Urinary bladder (tissue), 4 donors: ENCODE results near the gene STARD9. TPM values are rescaled to one million over a fixed set of nuclear protein-coding genes. Genes with fewer than 3 reads are reported as not detected.
"Not testable (repeated sequence)": the region's sequence is repeated elsewhere in the genome, so short reads cannot be mapped to it uniquely, and the experiment has no call there.

Experiments
- DNase-seq: peaks from one replicate; pipeline ENCODE4 v3.0.0-alpha.2; 2015; ENCODE audit errors: extremely low spot score
- H3K27ac ChIP-seq: one replicate; pipeline ENCODE4 v1.5.1; 2013; ENCODE audit warnings: low read depth, mild to moderate bottlenecking, moderate library complexity
- H3K36me3 ChIP-seq: one replicate; pipeline ENCODE4 v1.6.1; 2013; ENCODE audit warnings: mild to moderate bottlenecking, moderate library complexity; ENCODE audit not compliant: insufficient read depth
- H3K4me1 ChIP-seq: one replicate; pipeline ENCODE4 v1.6.1; 2013; ENCODE audit warnings: mild to moderate bottlenecking, moderate library complexity; ENCODE audit not compliant: insufficient read depth
- H3K4me3 ChIP-seq: one replicate; pipeline ENCODE4 v1.5.1; 2013; ENCODE audit warnings: low read depth, low read length
- WGBS: extraction: QIAGEN DNeasy Blood & Tissue Kit; methylation state at CpG from one replicate; pipeline ENCODE4 v1.1.7; 2013; 5-methylcytosine and 5-hydroxymethylcytosine counted together
- polyA plus RNA-seq: library from polyadenylated mRNA; stranded (reverse); fragments of 200-250 nt; gene quantifications from one replicate; pipeline ENCODE4 v1.2.3, GENCODE V29; 2013
- total RNA-seq: library from RNA; depleted of rRNA; stranded (reverse); fragments of >200 nt; gene quantifications from one replicate; pipeline ENCODE4 v1.2.3, GENCODE V29; 2014
- donor health status: healthy with polysubstance abuse.
- donor health status: healthy.

The STARD9 gene
- total and polyA plus RNA-seq, 2 donors: 11.1 to 46.3 TPM

DNA sequence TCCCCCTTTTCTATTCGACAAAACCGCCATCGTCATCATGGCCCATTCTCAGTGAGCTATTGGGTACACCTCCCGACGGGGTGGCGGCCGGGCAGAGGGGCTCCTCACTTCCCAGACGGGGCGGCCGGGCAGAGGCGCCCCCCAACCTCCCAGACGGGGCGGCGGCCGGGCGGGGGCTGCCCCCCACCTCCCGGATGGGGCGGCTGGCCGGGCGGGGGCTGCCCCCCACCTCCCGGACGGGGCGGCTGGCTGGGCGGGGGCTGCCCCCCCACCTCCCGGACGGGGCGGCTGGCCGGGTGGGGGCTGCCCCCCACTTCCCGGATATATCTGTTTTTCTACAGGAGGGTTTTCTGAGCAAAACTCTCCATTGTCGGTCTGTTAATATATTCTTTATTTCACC is 25.9 kb downstream of the STARD9 start:
- 95% methylated on average over 30 of the region's 30 CpGs for WGBS
- H3K27ac ChIP-seq, H3K4me3 ChIP-seq, DNase-seq, H3K36me3 ChIP-seq, H3K4me1 ChIP-seq: not testable (repeated sequence)

DNA sequence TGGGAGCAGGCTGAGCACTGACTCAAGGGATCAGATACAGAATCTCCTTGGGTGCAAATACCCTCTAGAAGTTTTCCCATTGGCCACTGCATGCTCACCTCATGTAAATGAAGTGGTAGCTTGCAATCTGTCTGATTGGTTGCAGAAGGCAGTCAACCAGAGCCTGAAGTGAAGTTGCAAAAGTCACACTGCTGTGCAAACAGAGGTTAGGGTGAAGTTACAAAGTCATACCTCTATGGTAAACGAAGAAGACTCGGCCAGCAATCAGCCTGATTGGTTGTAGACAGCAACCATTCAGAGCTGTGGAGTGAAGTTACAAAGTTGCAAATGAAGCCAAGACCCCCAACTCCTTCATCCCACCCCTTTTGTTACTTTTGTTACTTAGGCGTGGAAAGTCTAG is 27.1 kb downstream of the STARD9 start:
- H3K4me1 ChIP-seq: no peaks in the 10 kb centered on the region
- 90% methylated on average over 3 of the region's 3 CpGs for WGBS

DNA sequence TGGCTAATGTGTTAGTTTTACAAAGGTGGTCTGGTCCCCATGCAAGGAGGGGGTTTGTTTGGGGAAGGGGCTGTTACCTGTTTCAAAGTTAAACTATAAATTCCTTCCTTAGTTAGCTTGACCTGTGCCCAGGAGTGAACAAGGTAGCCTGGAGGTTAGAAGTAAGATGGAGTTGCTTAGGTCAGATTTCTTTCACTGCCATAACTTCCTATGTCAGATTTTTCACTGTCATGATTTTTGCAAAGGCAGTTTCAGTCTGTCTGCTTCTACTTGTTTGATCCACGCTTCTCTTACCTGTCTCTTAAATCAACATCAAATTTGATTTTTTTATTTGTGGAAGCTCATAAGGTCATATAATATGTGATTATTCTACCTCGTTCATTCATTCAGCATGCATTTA is 28.6 kb downstream of the STARD9 start:
- 81% methylated on average over 2 of the region's 2 CpGs for WGBS
- Histone ChIP-seq H3K36me3 (no peaks in the 10 kb centered on the region), H3K4me1 (no peaks in the 10 kb centered on the region), H3K27ac (no peak overlapping the region), H3K4me3 (no peak overlapping the region)
- DNase-seq: no peak

More for the DNA sequence above, 27.1 kb downstream of the STARD9 start:
- Histone ChIP-seq H3K27ac (no peak overlapping the region), H3K36me3 (no peaks in the 10 kb centered on the region), H3K4me3 (no peak overlapping the region)
- DNase-seq: no peak

DNA sequence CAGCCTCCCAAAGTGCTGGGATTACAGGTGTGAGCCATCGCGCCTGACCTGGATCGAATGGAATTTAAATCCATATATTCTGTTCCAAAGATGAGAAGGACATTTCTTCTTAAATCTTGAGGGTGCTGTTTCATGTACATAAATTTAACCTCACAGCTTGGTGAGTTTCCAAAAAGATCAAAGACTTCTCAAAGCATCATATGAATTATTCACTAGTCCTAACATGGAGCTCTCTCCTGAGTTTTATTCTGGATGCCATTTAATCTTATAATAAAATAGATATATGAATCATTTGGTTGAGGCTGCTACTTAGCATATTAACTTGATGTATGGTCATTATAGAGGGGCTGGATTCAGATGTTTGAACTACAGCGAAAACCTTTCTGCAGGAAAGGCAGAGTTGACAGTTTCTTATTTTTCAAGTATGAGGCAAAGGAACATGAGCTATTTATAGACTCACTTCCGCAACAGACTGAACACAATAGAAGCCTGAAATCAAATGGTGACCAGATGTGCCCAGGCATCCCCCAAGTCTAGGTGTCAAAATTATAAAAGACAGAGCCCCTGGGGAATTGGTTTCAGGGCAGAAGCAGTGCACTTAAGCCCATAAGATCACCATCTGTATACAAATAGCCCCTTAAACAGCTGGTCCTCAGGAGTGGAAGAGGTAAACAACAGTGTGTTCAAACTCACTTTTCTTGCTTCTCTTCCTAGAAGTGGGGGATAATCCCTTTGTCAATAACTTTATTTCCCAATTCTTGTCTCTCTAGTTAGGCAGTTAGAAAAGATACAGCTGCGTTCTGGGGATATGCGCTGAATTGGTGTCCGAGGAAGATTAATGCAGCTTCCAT is 29.7 kb downstream of the STARD9 start:
- no peak overlapping the region for H3K4me3 ChIP-seq
- 54% methylated on average over 8 of the region's 8 CpGs for WGBS
- no peaks in the 10 kb centered on the region for H3K4me1 ChIP-seq
- H3K27ac ChIP-seq: no peak overlapping the region
- DNase-seq: no peak
- H3K36me3 ChIP-seq: no peaks in the 10 kb centered on the region

DNA sequence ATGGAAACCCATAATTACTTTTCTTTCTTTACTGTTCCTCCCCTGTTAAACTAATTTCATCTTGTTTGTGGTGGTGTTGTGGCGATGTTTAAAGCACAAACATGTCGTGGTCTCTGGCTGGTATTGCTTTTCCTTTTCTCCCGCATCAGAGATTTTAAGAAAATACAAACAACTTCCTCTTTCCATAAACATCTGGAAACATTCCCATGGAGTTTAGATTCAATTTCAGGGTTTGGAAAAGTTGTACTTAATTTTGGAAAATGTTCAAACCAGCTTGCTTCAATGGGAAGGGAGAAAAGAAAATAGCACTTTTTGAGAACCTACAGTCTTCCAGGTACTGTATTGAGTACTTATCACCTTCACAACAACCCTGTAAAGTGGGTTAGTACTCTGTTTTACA is 30.4 kb downstream of the STARD9 start:
- no peaks in the 10 kb centered on the region for H3K4me1 ChIP-seq
- no peak for DNase-seq
- no peak overlapping the region for H3K4me3 ChIP-seq
- H3K36me3 ChIP-seq: no peaks in the 10 kb centered on the region
- H3K27ac ChIP-seq: no peak overlapping the region
- 58% methylated on average over 3 of the region's 3 CpGs for WGBS

DNA sequence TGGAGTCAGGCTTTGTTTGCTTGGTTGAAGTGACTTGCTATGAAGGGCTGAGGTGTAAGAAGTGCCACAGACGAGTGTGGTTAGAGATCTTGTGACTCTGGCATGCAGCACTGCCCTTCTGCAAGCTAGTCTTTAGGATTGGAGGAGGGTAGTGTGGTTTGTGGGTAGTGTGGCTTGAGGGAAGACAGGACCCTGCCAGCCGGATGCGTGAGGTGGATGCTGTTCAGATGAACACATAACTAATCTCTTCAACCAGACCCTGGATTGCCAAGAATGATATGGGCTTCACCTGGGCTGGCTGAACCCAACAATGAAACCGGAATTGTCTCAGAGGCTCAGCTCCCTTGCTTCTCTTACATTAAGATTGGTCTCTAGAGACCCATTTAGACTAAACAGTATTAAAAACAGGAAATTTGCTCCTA is 32.7 kb downstream of the STARD9 start:
- H3K4me1 ChIP-seq: no peaks in the 10 kb centered on the region
- WGBS: 53% methylated on average over 4 of the region's 4 CpGs
- no peaks in the 10 kb centered on the region for H3K36me3 ChIP-seq
- H3K27ac ChIP-seq: peak overlapping the region; percentile 45
- no peak for DNase-seq
- H3K4me3 ChIP-seq: no peak overlapping the region

DNA sequence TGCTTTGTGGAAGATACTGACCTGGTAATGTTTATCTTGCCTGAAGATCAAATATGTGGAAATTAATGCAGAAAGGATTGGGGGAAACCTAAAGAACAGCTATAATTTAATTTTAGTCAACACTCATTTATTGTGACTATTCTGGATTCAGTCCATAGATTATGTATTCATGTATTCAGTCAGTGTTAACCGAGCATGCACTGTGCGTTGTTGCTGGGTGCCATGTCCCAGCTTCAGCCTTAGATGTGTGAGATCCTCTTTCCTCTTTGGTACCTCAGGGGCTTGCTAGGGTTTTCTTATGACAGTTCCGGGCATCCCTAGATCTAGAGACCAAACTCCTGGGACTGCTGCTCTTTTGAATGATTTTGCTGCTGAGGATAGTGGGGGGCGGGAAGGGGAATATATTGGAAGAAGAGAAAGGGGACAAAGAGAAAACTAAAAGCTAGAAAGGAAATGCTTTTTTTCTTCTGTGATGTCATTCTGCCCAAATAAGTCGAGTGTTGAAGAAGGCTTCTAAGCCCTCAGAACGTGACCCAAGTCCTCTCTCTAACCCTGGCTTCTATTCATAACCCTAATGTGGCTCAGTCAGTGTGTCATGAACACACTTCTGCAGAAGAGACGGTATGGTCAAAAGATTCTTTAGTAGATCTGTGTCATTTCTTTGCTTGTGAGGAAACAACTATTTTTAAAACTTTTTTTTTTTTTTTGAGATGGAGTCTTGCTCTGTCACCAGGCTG is 33.5 kb downstream of the STARD9 start:
- no peak overlapping the region for H3K27ac ChIP-seq
- H3K36me3 ChIP-seq: no peaks in the 10 kb centered on the region
- no peak overlapping the region for H3K4me3 ChIP-seq
- H3K4me1 ChIP-seq: no peaks in the 10 kb centered on the region
- DNase-seq: no peak
- WGBS: 71% methylated on average over 7 of the region's 7 CpGs

DNA sequence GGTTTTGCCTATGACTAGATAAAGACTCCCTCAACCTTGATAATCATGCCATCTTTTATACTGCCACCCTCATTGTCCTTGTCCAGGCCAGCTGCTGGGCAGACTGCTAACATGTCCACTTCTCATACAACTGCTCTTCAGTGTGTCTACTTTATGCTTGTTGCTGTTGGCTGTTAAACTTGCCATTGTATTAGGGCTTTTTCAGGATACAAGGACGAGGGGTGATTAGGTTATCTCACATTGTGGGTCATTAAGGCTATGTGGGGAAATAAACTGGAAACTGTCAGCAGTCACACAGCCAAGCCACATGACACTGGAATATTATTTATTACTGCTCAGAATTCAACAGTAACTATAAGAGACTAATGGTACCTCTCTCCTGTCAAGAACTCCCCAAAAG is 36.1 kb downstream of the STARD9 start:
- no peaks in the 10 kb centered on the region for H3K36me3 ChIP-seq
- 63% methylated on average over 1 of the region's 1 CpG for WGBS
- no peak overlapping the region for H3K4me3 ChIP-seq
- H3K27ac ChIP-seq: no peak overlapping the region
- H3K4me1 ChIP-seq: no peaks in the 10 kb centered on the region
- DNase-seq: no peak

DNA sequence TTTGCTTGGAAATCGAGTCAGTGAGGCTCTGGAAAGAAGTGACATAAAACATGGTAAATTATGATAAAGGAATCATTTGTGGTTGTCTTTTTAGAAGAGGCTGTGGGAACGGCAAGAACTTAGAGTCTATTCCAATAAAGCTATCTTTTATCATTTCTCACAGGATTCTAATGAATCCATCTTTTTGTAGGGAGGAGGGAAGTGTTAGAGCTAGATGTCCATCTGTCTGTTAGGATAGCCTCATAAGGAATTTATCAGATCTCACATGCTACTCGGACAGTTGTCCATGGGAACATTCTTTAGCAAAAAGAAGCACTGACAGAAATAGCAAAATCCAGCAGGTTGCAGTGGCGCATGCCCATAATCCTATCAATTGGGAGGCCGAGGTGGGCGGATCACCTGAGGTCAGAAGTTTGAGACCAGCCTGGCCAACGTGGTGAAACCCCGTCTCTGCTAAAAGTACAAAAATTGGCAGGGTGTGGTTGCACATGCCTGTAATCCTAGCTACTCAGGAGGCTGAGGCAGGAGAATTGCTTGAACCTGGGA is 37.0 kb downstream of the STARD9 start:
- DNase-seq: no peak
- 81% methylated on average over 8 of the region's 8 CpGs for WGBS
- Histone ChIP-seq H3K36me3 (no peaks in the 10 kb centered on the region), H3K4me3 (no peak overlapping the region), H3K27ac (no peak overlapping the region), H3K4me1 (no peaks in the 10 kb centered on the region)

DNA sequence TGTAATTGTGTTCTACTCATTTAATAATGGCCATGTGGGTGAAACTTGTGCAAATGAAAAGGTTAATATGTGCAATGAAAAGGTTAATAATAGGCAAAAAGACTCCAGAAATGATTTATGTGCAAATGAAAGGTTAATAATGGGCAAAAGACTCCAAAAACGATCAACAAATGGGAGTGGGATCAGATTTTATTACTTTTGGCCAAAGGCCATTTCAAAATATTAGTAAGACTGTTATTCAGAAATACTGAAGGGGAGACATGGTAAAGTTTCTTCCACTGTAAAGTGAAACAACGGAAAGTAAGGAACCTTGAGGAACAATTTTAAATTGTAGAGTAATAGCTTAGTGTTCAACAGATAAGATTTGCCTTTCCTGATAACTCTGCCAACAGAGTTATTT is 40.7 kb downstream of the STARD9 start:
- Histone ChIP-seq H3K27ac (no peak overlapping the region), H3K36me3 (no peaks in the 10 kb centered on the region), H3K4me1 (no peaks in the 10 kb centered on the region), H3K4me3 (no peak overlapping the region)
- WGBS: 10% methylated on average over 2 of the region's 2 CpGs
- no peak for DNase-seq

DNA sequence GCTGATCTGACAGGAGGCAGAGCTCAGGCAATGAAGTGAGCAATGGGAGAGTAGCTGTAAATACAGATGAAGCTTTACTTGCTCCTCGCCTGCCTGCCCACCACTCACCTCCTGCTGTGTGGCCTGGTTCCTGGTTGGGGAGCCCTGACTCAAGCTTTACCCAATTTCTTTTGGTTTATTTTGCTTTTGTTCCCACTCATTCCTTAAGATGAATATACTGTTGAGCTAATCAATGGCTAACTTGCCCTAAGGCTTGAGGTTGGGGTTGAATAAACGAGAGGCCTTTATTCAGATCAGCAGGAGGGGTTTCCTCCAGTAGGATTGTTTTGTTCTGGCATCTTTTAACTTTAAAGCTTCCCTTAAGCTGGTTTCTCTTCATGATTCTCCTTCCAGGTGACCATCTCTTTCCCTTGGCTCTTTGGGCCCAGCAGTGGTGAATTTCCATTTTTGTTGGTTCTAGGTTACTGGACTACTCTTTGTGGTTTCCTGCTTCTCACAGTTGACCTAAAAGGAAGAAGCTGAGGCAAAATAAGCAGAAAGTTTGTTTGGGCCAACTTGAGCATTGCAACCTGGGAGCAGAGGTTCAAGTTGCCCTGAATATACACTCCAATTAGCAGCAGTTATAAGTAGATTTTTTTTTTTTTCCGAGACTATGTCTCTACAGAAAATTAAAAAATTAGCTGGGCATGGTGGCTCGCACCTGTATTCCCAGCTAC is 44.4 kb downstream of the STARD9 start:
- no peak overlapping the region for H3K27ac ChIP-seq
- H3K36me3 ChIP-seq: no peaks in the 10 kb centered on the region
- WGBS: 97% methylated on average over 4 of the region's 4 CpGs
- H3K4me3 ChIP-seq: no peak overlapping the region
- DNase-seq: no peak
- H3K4me1 ChIP-seq: no peaks in the 10 kb centered on the region

DNA sequence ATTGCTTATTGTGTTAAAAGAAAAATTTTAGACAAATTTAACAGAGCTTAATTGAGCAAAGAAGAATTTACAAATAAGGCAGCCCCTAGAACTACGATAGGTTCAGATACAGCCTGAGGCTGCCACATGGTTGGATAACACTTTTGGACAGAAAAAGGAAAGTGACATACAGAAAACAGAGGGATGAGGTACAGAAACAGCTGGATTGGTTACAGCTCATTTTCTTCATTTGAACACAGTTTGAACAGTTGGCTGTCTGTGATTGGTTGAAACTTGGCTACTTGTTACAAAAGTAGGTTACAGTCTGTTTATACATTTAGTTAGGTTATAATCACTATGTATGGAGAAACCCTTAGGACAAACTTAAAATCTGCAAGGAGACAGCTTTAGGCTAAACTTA is 46.0 kb downstream of the STARD9 start:
- 99% methylated on average over 1 of the region's 1 CpG for WGBS
- no peaks in the 10 kb centered on the region for H3K4me1 ChIP-seq
- H3K27ac ChIP-seq: no peak overlapping the region
- H3K4me3 ChIP-seq: no peak overlapping the region
- no peak for DNase-seq
- no peaks in the 10 kb centered on the region for H3K36me3 ChIP-seq

DNA sequence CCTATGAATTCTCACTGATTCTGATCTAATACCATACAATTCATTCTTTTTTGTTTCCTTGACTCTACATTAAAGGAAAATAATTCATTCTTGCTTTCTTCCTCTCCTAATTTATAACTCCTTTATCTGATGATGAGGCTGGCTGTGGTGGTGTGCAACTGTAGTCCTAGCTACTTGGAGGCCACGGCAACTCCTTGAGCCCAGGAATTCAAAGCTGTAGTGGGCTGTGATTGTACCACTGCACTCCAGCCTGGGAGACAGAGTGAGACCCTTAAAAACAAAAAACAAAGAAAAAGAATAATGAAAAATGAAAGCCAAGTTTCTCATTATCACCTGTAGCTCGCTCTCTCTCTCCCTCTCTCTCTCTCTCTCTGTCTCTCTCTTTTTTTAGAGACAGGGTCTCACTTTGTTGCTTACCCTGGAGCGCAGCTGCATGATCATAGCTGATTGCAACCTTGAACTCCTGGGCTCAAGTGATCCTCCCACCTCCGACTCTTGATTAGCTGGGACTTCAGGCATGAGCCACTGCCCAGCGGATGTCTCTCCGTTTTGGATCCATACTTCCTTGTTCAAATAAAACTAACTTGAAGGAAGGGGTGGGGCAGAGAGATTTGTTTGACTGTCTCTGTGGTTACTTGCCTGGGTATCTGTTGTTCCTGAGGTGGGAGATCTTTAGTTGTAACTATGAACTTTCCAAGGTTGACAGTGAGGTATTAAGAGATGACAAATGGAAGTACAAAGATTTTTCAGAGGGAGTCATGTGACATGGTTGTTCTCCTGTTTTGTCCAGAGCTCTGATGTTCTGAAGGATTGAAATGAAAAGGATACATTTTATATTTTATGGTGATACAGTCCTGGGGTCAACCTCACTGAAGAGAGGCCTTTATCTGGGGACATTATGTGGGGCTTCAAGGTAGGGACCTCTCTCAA is 46.9 kb downstream of the STARD9 start:
- H3K27ac ChIP-seq: no peak overlapping the region
- DNase-seq: no peak
- WGBS: 82% methylated on average over 6 of the region's 6 CpGs
- no peaks in the 10 kb centered on the region for H3K36me3 ChIP-seq
- no peaks in the 10 kb centered on the region for H3K4me1 ChIP-seq
- H3K4me3 ChIP-seq: no peak overlapping the region
